HG03095 (cell line): ENCODE results near the gene ADGRD1.

Source experiments
- ATAC-seq: cut with Tn5 transposase; IDR thresholded peaks from one replicate; pipeline ENCODE4 v1.9.1; 2021; ENCODE audit warnings: moderate library complexity; ENCODE audit not compliant: unreplicated experiment

The ADGRD1 gene

GRCh38 chr12:130965214-130965613, 11.5 kb downstream of the ADGRD1 start:
- ATAC-seq = no peak

- no peak for ATAC-seq
These were observed 12.0 kb downstream of the ADGRD1 start for GRCh38 chr12:130965668-130966067.

- ATAC-seq = no peak
These were observed 12.8 kb downstream of the ADGRD1 start for GRCh38 chr12:130966443-130967030.

GRCh38 chr12:130967636-130968035, 13.9 kb downstream of the ADGRD1 start:
- no peak for ATAC-seq

GRCh38 chr12:130968611-130969010, 14.9 kb downstream of the ADGRD1 start:
- no peak for ATAC-seq

- no peak for ATAC-seq
These were observed 15.5 kb downstream of the ADGRD1 start for GRCh38 chr12:130969223-130969622.

GRCh38 chr12:130970165-130970907, 16.6 kb downstream of the ADGRD1 start:
- peak; percentile 75 for ATAC-seq

- ATAC-seq = peak; percentile 40
These were observed 17.2 kb downstream of the ADGRD1 start for GRCh38 chr12:130970908-130971233.

- no peak for ATAC-seq
These were observed 18.3 kb downstream of the ADGRD1 start for GRCh38 chr12:130971925-130972585.

- ATAC-seq = no peak
These were observed 18.9 kb downstream of the ADGRD1 start for GRCh38 chr12:130972586-130972950.

- ATAC-seq = no peak
These were observed 19.4 kb downstream of the ADGRD1 start for GRCh38 chr12:130973109-130973508.

GRCh38 chr12:130973906-130974305, 20.2 kb downstream of the ADGRD1 start:
- ATAC-seq = no peak

- no peak for ATAC-seq
These were observed 21.4 kb downstream of the ADGRD1 start for GRCh38 chr12:130975116-130975515.

GRCh38 chr12:130976171-130976720, 22.5 kb downstream of the ADGRD1 start:
- ATAC-seq = no peak

GRCh38 chr12:130977046-130977742, 23.5 kb downstream of the ADGRD1 start:
- no peak for ATAC-seq

GRCh38 chr12:130977743-130978095, 24.0 kb downstream of the ADGRD1 start:
- no peak for ATAC-seq

GRCh38 chr12:130978785-130979184, 25.1 kb downstream of the ADGRD1 start:
- no peak for ATAC-seq

- no peak for ATAC-seq
These were observed 27.5 kb downstream of the ADGRD1 start for GRCh38 chr12:130981074-130981742.

GRCh38 chr12:130981911-130982310, 28.2 kb downstream of the ADGRD1 start:
- no peak for ATAC-seq

GRCh38 chr12:130982565-130983225, 29.0 kb downstream of the ADGRD1 start:
- no peak for ATAC-seq
